Airway epithelial cell (primary cell): ENCODE measurements around the gene CTAGE6. TPM values are rescaled to one million over a fixed set of nuclear protein-coding genes. Genes with fewer than 3 reads are reported as not detected.

Source experiments
- total RNA-seq: library from RNA; depleted of rRNA; stranded (reverse); fragments of >200 nt; gene quantifications from 2 replicates; pipeline ENCODE4 v1.2.3, GENCODE V29; 2015

CTAGE6 gene
- total RNA-seq: 0.07 TPM in 1 of 2 replicates, not detected in the other

GRCh38 chr7:143757596-143757995, at the start of gene CTAGE6:
Gene CTAGE6, minus strand, starts transcription at chr7:143757696. Its CDS starts 38 bp downstream, at chr7:143757658.

Other genes starting within 250 kb of the CTAGE6 start
- gene CTAGE15, start 185.9 kb downstream of the CTAGE6 start, total RNA-seq: 0.51 and 1.6 TPM in 2 replicates
- 4.7 and 6.6 TPM in 2 replicates for gene TCAF2, start 136.7 kb downstream of the CTAGE6 start, total RNA-seq
- gene TCAF1, start 144.5 kb upstream of the CTAGE6 start, total RNA-seq: 29.7 and 32.7 TPM in 2 replicates
- gene OR2F2, start 177.5 kb upstream of the CTAGE6 start, total RNA-seq: not detected in 2 replicates
- not detected in 2 replicates for gene OR2F1, start 197.1 kb upstream of the CTAGE6 start, total RNA-seq
- gene OR6B1, start 242.6 kb upstream of the CTAGE6 start, total RNA-seq: not detected in 2 replicates